ENCODE results near the gene FBXO7. TPM values are rescaled to one million over a fixed set of nuclear protein-coding genes. Genes with fewer than 3 reads are reported as not detected.
"Not testable (repeated sequence)": the region's sequence is repeated elsewhere in the genome, so short reads cannot be mapped to it uniquely, and the experiment has no call there.

Gene FBXO7
- total RNA-seq, 4 donors from 2014 or later: 73.4 to 95.1 (median 87.3) TPM

- Histone ChIP-seq H3K27me3 (peaks cover 23% of the 10 kb centered on the region), H3K4me3 (no peak overlapping the region), H3K36me3 (no peaks in the 10 kb centered on the region), H3K9me3 (no peaks in the 10 kb centered on the region), H3K27ac (no peak overlapping the region), H3K4me1 (peaks cover 0 to 10% (median 0%) of the 10 kb centered on the region in 3 donors)
- no peak for ATAC-seq
- TF ChIP-seq POLR2A (IDR thresholded peaks at IDR 0.05): no peak
- no peak for TF ChIP-seq POLR2AphosphoS5 (IDR thresholded peaks at IDR 0.05)
- 15 to 24% methylated on average over 5 to 6 of the region's 6 CpGs for WGBS, 2 donors (ENCODE audit: low coverage in 1 of 2)
These were observed 4.8 kb upstream of the FBXO7 start for GRCh38 chr22:32469799-32470212.

DNA sequence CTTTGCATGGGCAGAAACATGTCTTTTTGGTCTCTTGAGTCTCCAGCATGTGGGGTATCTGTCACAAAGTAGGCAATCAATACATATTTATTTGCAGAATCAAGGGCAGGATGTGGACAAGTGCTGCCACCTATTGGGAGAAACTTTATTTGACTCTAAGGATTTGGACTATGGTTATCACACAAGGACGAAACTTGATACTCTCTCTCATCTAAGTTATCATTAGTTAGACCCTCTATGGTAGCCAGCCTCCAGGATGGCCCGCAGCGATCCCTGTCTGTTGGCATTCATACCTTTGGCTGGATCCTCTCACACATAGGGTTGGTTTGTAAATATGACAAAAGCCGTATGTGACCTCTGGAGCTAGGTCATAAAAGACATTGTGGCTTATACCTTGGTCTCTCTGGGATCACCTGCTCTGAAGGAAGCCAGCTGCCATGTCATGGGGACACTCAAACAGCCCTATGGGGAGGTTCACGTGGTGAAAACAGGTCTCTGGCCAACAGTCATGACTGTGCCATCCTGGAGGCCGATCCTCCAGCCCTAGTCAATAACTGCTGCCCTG lies 1.1 kb upstream of the FBXO7 start:
- WGBS, 2 donors (ENCODE audit: low coverage in 1 of 2): 20 to 42% methylated on average over 1 to 5 of the region's 6 CpGs

GRCh38 chr22:32475468-32476010 lies 928 bp downstream of the FBXO7 start:
- ATAC-seq: no peak

More for the DNA sequence above, 1.1 kb upstream of the FBXO7 start:
- Histone ChIP-seq H3K27me3 (no peaks in the 10 kb centered on the region), H3K27ac (peak overlapping the region in 3 of 4 donors; percentile 98 to 99 (median 98)), H3K36me3 (no peaks in the 10 kb centered on the region), H3K4me3 (peak overlapping the region in 1 of 2 donors; percentile 90), H3K4me1 (peaks cover 0 to 38% (median 5%) of the 10 kb centered on the region in 3 donors), H3K9me3 (no peaks in the 10 kb centered on the region)
- no peak for ATAC-seq
- TF ChIP-seq, protein P1, sequence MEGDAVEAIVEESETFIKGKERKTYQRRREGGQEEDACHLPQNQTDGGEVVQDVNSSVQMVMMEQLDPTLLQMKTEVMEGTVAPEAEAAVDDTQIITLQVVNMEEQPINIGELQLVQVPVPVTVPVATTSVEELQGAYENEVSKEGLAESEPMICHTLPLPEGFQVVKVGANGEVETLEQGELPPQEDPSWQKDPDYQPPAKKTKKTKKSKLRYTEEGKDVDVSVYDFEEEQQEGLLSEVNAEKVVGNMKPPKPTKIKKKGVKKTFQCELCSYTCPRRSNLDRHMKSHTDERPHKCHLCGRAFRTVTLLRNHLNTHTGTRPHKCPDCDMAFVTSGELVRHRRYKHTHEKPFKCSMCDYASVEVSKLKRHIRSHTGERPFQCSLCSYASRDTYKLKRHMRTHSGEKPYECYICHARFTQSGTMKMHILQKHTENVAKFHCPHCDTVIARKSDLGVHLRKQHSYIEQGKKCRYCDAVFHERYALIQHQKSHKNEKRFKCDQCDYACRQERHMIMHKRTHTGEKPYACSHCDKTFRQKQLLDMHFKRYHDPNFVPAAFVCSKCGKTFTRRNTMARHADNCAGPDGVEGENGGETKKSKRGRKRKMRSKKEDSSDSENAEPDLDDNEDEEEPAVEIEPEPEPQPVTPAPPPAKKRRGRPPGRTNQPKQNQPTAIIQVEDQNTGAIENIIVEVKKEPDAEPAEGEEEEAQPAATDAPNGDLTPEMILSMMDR (IDR thresholded peaks at IDR 0.05): peak; percentile 21 to 59 (median 34)
- TF ChIP-seq EP300 (IDR thresholded peaks at IDR 0.05): no peak
- TF ChIP-seq POLR2AphosphoS5 (IDR thresholded peaks at IDR 0.05): no peak

DNA sequence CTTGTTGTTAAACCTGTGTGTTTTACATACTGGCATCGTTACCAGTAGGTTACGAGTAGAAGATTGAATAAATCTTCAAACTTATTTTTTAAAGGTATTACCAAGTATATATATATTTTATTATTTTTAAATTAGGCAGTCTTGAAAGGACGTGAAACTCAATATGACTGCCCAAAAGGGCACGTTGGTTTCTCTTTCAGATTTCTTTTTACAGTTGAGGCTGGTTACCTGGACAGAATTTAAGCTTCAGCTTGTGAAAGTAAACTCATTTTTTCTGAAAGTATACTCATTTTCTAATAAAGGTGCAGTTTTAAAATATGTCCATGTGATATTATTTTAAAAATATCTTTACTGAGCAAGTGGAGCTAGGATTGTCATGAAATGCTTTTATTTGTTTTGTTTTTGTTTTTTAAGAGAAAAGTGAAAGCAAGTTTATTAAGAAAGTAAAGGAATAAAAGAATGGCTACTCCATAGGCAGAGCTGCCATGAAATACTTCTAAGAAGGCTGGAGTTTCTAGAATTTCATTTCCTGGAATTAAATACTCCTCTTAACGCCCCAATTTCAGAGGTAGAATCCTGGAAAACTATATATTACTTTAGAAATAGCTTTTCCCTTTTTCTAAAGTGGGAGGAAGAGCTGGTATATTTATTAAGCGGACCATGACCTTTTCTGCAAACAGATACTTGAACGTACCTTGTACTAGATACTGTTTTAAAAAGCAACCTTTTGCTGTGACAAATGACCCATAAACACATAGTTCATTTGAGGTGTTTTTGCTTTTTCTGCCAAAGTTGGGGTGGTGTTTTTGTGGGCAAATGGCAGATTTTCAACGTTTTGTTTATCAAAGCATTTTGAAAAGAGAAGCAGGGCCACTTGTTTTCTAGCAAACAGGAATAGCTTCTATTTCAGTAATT lies 1.9 kb downstream of the FBXO7 start:
- H3K4me1 ChIP-seq: peaks cover 0 to 53% (median 5%) of the 10 kb centered on the region in 3 donors
- WGBS, 2 donors (ENCODE audit: low coverage in 1 of 2): 20 to 22% methylated on average over 7 to 8 of the region's 8 CpGs
- H3K27me3 ChIP-seq: no peaks in the 10 kb centered on the region
- no peaks in the 10 kb centered on the region for H3K9me3 ChIP-seq
- TF ChIP-seq POLR2AphosphoS5 (IDR thresholded peaks at IDR 0.05) (no peak), POLR2A (IDR thresholded peaks at IDR 0.05) (no peak), EP300 (IDR thresholded peaks at IDR 0.05) (no peak)
- TF ChIP-seq, protein P1 (IDR thresholded peaks at IDR 0.05): no peak
- H3K27ac ChIP-seq: peak overlapping the region in 3 of 4 donors; percentile 98 to 99 (median 98)
- peak overlapping the region; percentile 84 to 90 for H3K4me3 ChIP-seq
- no peak for ATAC-seq
- H3K36me3 ChIP-seq: peaks cover 0 to 18% of the 10 kb centered on the region in 2 donors

More at GRCh38 chr22:32475468-32476010, 928 bp downstream of the FBXO7 start:
- 0 to 6% methylated on average over 8 to 17 of the region's 17 CpGs for WGBS, 2 donors (ENCODE audit: low coverage in 1 of 2)
- TF ChIP-seq POLR2A (IDR thresholded peaks at IDR 0.05) (no peak), POLR2AphosphoS5 (IDR thresholded peaks at IDR 0.05) (no peak), EP300 (IDR thresholded peaks at IDR 0.05) (no peak)
- TF ChIP-seq, protein P1 (IDR thresholded peaks at IDR 0.05): no peak
- H3K9me3 ChIP-seq: no peaks in the 10 kb centered on the region
- H3K27ac ChIP-seq: peak overlapping the region; percentile 95 to 99 (median 98)
- H3K4me3 ChIP-seq: peak overlapping the region; percentile 84 to 90
- H3K4me1 ChIP-seq: peaks cover 0 to 53% (median 5%) of the 10 kb centered on the region in 3 donors
- H3K36me3 ChIP-seq: peaks cover 0 to 15% of the 10 kb centered on the region in 2 donors
- H3K27me3 ChIP-seq: no peaks in the 10 kb centered on the region

DNA sequence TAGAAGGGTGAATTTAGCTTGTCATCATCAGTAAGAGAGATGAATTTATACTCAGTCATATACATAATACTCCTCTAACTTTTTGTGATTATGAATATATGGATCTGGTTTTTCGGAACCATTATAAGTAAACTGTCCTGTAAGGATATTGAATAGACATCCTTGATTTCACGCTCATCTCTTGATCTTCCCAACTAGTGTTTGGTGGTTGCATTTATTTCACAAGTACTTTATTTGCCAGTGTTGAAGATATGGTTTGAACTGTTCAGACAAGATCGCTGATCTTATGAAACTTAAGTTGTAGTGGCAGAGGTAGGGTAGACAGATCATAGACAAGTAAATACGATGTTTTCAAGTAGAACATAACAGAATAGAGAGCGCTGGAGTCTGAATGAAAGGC lies 3.0 kb downstream of the FBXO7 start:
- no peaks in the 10 kb centered on the region for H3K9me3 ChIP-seq
- ATAC-seq: no peak
- WGBS, 2 donors (ENCODE audit: low coverage in 1 of 2): 87 to 88% methylated on average over 5 of the region's 5 CpGs
- H3K27ac ChIP-seq: no peak overlapping the region
- H3K27me3 ChIP-seq: no peaks in the 10 kb centered on the region
- TF ChIP-seq, protein P1 (IDR thresholded peaks at IDR 0.05): no peak
- no peak for TF ChIP-seq POLR2AphosphoS5 (IDR thresholded peaks at IDR 0.05)
- TF ChIP-seq EP300 (IDR thresholded peaks at IDR 0.05): no peak
- no peak for TF ChIP-seq POLR2A (IDR thresholded peaks at IDR 0.05)
- H3K4me3 ChIP-seq: no peak overlapping the region
- peaks cover 0 to 60% (median 5%) of the 10 kb centered on the region in 3 donors for H3K4me1 ChIP-seq
- H3K36me3 ChIP-seq: peaks cover 0 to 18% of the 10 kb centered on the region in 2 donors

GRCh38 chr22:32478552-32478951 lies 3.9 kb downstream of the FBXO7 start:
- 96 to 100% methylated on average over 1 to 2 of the region's 2 CpGs for WGBS, 2 donors (ENCODE audit: low coverage in 1 of 2)
- ATAC-seq, H3K27me3 ChIP-seq, H3K27ac ChIP-seq, H3K9me3 ChIP-seq, H3K4me3 ChIP-seq: not testable (repeated sequence)
- H3K36me3 ChIP-seq: peaks cover 0 to 18% of the 10 kb centered on the region in 2 donors
- H3K4me1 ChIP-seq: peaks cover 0 to 67% (median 5%) of the 10 kb centered on the region in 3 donors

All from gastroesophageal sphincter (tissue), 4 donors.